SU-DHL-6 (cell line): ENCODE results near the gene ADAMTS17.

Experiments
- H2AFZ ChIP-seq: fragments of 200-600 bp; sonication (generic); 2 replicates; pipeline ENCODE4 v1.6.1; 2014; ENCODE audit warnings: low read depth, mild to moderate bottlenecking, moderate library complexity, mixed read lengths, antibody characterized with exemption, low read length; ENCODE audit not compliant: severe bottlenecking
- H3F3A ChIP-seq: fragments of 200-600 bp; shearing (Covaris generic); 2 replicates; pipeline ENCODE4 v1.6.0; 2016; ENCODE audit warnings: antibody characterized with exemption, mild to moderate bottlenecking; ENCODE audit not compliant: insufficient read depth
- H3K27ac ChIP-seq: fragments of 200-600 bp; sonication (generic); 2 replicates; pipeline ENCODE4 v1.5.1; 2016; ENCODE audit warnings: low read depth, mild to moderate bottlenecking, low read length, moderate library complexity, mixed read lengths
- H3K27me3 ChIP-seq: fragments of 200-600 bp; sonication (generic), shearing (Covaris generic); 2 replicates; pipeline ENCODE4 v1.6.0; 2014; ENCODE audit warnings: mild to moderate bottlenecking, low read length
- H3K36me3 ChIP-seq: fragments of 200-600 bp; sonication (generic); 2 replicates; pipeline ENCODE4 v1.6.1; 2014; ENCODE audit warnings: mild to moderate bottlenecking, low read length, mixed read lengths
- H3K4me2 ChIP-seq: fragments of 300-600, 200-600 bp; shearing (Covaris generic), sonication (generic); 2 replicates; pipeline ENCODE4 v1.6.0; 2014; ENCODE audit warnings: low read length, low read depth, mild to moderate bottlenecking; ENCODE audit not compliant: poor library complexity, severe bottlenecking
- H3K4me3 ChIP-seq: fragments of 200-600 bp; sonication (generic); 2 replicates; pipeline ENCODE4 v1.5.1; 2014; ENCODE audit warnings: antibody characterized with exemption, low read length, mild to moderate bottlenecking, mixed read lengths; ENCODE audit not compliant: insufficient read depth, poor library complexity, severe bottlenecking
- H3K79me2 ChIP-seq: fragments of 200-600 bp; sonication (generic); 2 replicates; pipeline ENCODE4 v1.6.1; 2014; ENCODE audit warnings: mild to moderate bottlenecking, low read length, moderate library complexity; ENCODE audit not compliant: insufficient read depth
- H3K9ac ChIP-seq: fragments of 200-600 bp; sonication (generic); 2 replicates; pipeline ENCODE4 v1.7.0; 2014; ENCODE audit warnings: mild to moderate bottlenecking, low read length
- H3K9me2 ChIP-seq: fragments of 200-600 bp; sonication (generic); replicated peaks from 2 replicates; pipeline ENCODE4 v1.6.1; 2014; ENCODE audit warnings: low read length; ENCODE audit not compliant: insufficient read depth
- H3K9me3 ChIP-seq: fragments of 200-600 bp; sonication (generic); 2 replicates; pipeline ENCODE4 v1.6.1; 2014; ENCODE audit warnings: low read length, mixed read lengths; ENCODE audit not compliant: insufficient read depth
- H4K20me1 ChIP-seq: fragments of 200-600 bp; sonication (generic); 2 replicates; pipeline ENCODE4 v1.6.1; 2014; ENCODE audit warnings: low read depth, mild to moderate bottlenecking, antibody characterized with exemption, low read length, moderate library complexity, mixed read lengths
- EZH2phosphoT487 ChIP-seq: fragments of 200-600 bp; sonication (generic), shearing (Covaris generic); conservative IDR thresholded peaks from 2 replicates; pipeline ENCODE4 v1.6.1; 2018; ENCODE audit warnings: mild to moderate bottlenecking, antibody characterized with exemption, low read length, moderate library complexity, mixed read lengths
- TF ChIP-seq, protein P1 (sequence below): fragments of 200-600 bp; sonication (generic); IDR thresholded peaks from one replicate; pipeline ENCODE4 v1.5.1; 2017; ENCODE audit warnings: antibody characterized with exemption, mild to moderate bottlenecking, low read length, moderate library complexity; ENCODE audit not compliant: insufficient read depth, poor library complexity, severe bottlenecking

Gene ADAMTS17

DNA sequence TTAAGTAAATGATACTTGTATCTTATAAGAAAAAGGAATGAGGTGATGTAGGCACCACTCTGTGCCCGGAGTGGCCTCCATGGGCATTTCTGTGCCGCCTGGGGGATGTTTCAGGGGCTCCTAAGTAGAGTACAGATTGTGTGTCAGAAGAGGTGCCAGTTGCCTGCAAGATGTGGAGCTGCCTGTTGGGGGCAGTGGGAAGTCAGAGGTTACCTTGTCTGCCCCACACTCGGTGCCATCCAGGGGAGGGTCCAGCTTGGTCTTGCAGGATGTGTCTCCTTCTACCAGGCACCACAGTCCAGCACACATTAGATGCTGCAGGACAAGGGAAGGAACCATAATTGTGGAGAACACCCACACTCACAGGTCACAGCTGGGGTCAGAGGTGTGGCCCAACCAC, 208.8 kb downstream of the ADAMTS17 start:
- no peak overlapping the region for H3K9ac ChIP-seq
- H3K79me2 ChIP-seq, result no peaks in the 10 kb centered on the region
- H4K20me1 ChIP-seq, result no peaks in the 10 kb centered on the region
- H3K4me3 ChIP-seq, result no peak overlapping the region
- no peaks in the 10 kb centered on the region for H3K27me3 ChIP-seq
- H3F3A ChIP-seq, result no peaks in the 10 kb centered on the region
- H3K9me2 ChIP-seq, result no peaks in the 10 kb centered on the region
- no peak overlapping the region for H3K4me2 ChIP-seq
- H3K36me3 ChIP-seq, result no peaks in the 10 kb centered on the region
- no peak overlapping the region for H3K27ac ChIP-seq
- TF ChIP-seq EZH2phosphoT487, result no peak
- TF ChIP-seq, protein P1, sequence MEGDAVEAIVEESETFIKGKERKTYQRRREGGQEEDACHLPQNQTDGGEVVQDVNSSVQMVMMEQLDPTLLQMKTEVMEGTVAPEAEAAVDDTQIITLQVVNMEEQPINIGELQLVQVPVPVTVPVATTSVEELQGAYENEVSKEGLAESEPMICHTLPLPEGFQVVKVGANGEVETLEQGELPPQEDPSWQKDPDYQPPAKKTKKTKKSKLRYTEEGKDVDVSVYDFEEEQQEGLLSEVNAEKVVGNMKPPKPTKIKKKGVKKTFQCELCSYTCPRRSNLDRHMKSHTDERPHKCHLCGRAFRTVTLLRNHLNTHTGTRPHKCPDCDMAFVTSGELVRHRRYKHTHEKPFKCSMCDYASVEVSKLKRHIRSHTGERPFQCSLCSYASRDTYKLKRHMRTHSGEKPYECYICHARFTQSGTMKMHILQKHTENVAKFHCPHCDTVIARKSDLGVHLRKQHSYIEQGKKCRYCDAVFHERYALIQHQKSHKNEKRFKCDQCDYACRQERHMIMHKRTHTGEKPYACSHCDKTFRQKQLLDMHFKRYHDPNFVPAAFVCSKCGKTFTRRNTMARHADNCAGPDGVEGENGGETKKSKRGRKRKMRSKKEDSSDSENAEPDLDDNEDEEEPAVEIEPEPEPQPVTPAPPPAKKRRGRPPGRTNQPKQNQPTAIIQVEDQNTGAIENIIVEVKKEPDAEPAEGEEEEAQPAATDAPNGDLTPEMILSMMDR, result no peak
- no peaks in the 10 kb centered on the region for H3K9me3 ChIP-seq
- H2AFZ ChIP-seq, result no peak overlapping the region

DNA sequence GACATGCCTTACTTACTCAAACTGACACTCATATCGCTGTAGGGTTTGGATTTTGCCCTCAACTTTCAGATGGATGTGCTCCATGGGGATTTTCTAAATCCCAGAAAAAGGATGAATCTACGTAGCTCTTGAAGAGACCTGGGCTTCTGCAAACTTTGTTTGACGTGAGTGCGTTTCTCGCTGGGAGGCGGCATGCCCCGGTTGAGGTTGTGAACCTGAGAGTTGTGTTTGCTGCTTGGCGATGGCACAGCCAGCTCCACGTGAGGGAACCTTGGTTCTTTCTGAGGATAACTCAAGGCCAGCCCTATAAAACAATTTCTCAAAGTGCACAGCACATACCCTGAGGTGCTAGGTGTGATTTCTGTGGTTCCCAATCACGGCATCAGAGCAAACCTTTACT, 209.5 kb downstream of the ADAMTS17 start:
- no peaks in the 10 kb centered on the region for H3K27me3 ChIP-seq
- no peaks in the 10 kb centered on the region; the same call in 1 of the 2 replicates for H3K9me2 ChIP-seq
- no peaks in the 10 kb centered on the region for H3K36me3 ChIP-seq
- H3K4me2 ChIP-seq, result no peak overlapping the region
- no peaks in the 10 kb centered on the region for H4K20me1 ChIP-seq
- H2AFZ ChIP-seq, result no peak overlapping the region
- no peak overlapping the region for H3K4me3 ChIP-seq
- no peaks in the 10 kb centered on the region for H3F3A ChIP-seq
- no peak overlapping the region for H3K9ac ChIP-seq
- H3K27ac ChIP-seq, result no peak overlapping the region
- no peaks in the 10 kb centered on the region for H3K79me2 ChIP-seq
- TF ChIP-seq EZH2phosphoT487, result no peak
- TF ChIP-seq, protein P1, result no peak
- no peaks in the 10 kb centered on the region for H3K9me3 ChIP-seq

DNA sequence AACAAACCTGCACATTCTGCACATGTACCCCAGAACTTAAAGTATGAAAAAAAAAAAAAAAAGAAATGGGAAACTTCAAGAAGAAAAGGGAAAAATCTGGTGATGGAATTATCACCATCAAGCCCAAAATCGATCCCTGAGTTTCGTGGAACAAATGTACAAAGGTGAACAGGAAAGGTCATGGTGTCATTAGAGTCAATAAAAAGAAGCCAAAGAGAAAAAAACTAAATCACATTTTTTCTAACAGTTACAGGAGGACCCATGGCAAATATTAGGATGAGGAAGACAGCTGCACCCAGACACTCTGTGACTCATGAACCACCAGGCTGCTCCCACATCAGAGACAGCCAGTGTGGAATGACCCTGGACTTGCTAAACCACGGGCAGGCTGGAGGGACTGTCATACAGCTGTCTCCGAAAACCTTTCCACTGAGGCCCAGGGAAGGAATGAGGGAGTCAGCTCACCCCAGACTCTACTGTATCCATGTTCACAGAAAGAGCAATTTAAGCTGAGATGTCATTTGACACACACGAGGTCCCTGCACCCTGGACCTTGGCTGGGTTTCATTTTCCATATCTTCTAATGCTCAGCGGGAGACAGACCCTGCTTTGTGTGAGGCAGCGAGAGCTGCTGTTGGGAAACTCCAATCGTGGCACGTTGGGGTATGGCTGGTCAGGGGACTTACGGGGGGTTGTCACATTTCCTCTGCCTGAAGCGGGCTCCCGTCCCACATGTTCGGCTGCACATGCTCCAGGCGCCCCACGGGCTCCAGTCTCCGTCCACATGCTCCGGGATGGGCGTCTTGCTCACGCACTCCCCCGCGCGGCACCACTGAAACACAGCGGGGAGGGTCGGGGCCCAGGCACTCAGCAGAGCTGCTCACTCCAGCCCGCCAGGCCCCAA, 210.2 kb downstream of the ADAMTS17 start:
- Histone ChIP-seq H3K27ac (no peak overlapping the region), H3K9me2 (no peaks in the 10 kb centered on the region; the same call in 1 of the 2 replicates), H3K27me3 (no peaks in the 10 kb centered on the region), H3F3A (no peaks in the 10 kb centered on the region), H2AFZ (no peak overlapping the region), H3K9ac (no peak overlapping the region), H4K20me1 (no peaks in the 10 kb centered on the region), H3K4me3 (no peak overlapping the region), H3K9me3 (no peaks in the 10 kb centered on the region), H3K79me2 (no peaks in the 10 kb centered on the region), H3K36me3 (no peaks in the 10 kb centered on the region), H3K4me2 (no peak overlapping the region)
- TF ChIP-seq, protein P1, result no peak
